Inferior parietal cortex (tissue), 1 donor: ENCODE results near the gene PRL.

Source experiments
- DNase-seq: peaks from one replicate; pipeline ENCODE4 v3.0.0-alpha.2; 2016; ENCODE audit errors: extremely low spot score

PRL gene

GRCh38 chr6:22295145-22295544 is 1.7 kb downstream of the PRL start:
- DNase-seq = no peak

GRCh38 chr6:22294301-22294700 is 2.5 kb downstream of the PRL start:
- DNase-seq = no peak

GRCh38 chr6:22290045-22290444 is 6.8 kb downstream of the PRL start:
- no peak for DNase-seq

GRCh38 chr6:22288721-22289120 is 8.1 kb downstream of the PRL start:
- DNase-seq = no peak

GRCh38 chr6:22284666-22285065 is 12.2 kb downstream of the PRL start:
- no peak for DNase-seq

GRCh38 chr6:22281341-22282085 is 15.3 kb downstream of the PRL start:
- no peak for DNase-seq

- DNase-seq = no peak
Observed at GRCh38 chr6:22279427-22279826, 17.4 kb downstream of the PRL start.

GRCh38 chr6:22271081-22271480 is 25.8 kb downstream of the PRL start:
- DNase-seq = no peak

GRCh38 chr6:22263748-22264147 is 33.1 kb downstream of the PRL start:
- DNase-seq = no peak

- DNase-seq = no peak
Observed at GRCh38 chr6:22254886-22255285, 42.0 kb downstream of the PRL start.

- DNase-seq = no peak
Observed at GRCh38 chr6:22253955-22254655, 42.7 kb downstream of the PRL start.

- DNase-seq = no peak
Observed at GRCh38 chr6:22251348-22251747, 45.5 kb downstream of the PRL start.

GRCh38 chr6:22250486-22250885 is 46.4 kb downstream of the PRL start:
- no peak for DNase-seq

GRCh38 chr6:22249711-22250350 is 47.0 kb downstream of the PRL start:
- no peak for DNase-seq

GRCh38 chr6:22248513-22249308 is 48.1 kb downstream of the PRL start:
- DNase-seq = no peak

GRCh38 chr6:22247916-22248482 is 48.8 kb downstream of the PRL start:
- no peak for DNase-seq

- DNase-seq = no peak
Observed at GRCh38 chr6:22240025-22240424, 56.8 kb downstream of the PRL start.

GRCh38 chr6:22239261-22239921 is 57.4 kb downstream of the PRL start:
- no peak for DNase-seq

GRCh38 chr6:22238861-22239260 is 58.0 kb downstream of the PRL start:
- DNase-seq = no peak

GRCh38 chr6:22237526-22237925 is 59.3 kb downstream of the PRL start:
- DNase-seq = no peak
